ENCODE measurements around the gene FANK1. TPM values are rescaled to one million over a fixed set of nuclear protein-coding genes. Genes with fewer than 3 reads are reported as not detected.

Gene FANK1
- total and polyA plus RNA-seq, 3 experiments from 2014 or later, result 0.44 to 0.66 TPM; not detected in 1

GRCh38 chr10:125980521-125981035 lies 84.2 kb downstream of the FANK1 start:
- Histone ChIP-seq H3K9me3 (ENCODE audit: low read length) (no peaks in the 10 kb centered on the region), H3K36me3 (ENCODE audit: insufficient read depth, low read length) (no peaks in the 10 kb centered on the region), H3K27me3 (ENCODE audit: insufficient read depth, low read length, poor library complexity, severe bottlenecking) (no peaks in the 10 kb centered on the region), H3K4me3 (ENCODE audit: low read length) (no peak overlapping the region), H3K4me1 (ENCODE audit: insufficient read depth, low read length) (no peaks in the 10 kb centered on the region), H3K27ac (ENCODE audit: low read depth, low read length) (no peak overlapping the region)
- POLR2A ChIA-PET, result no interaction called here
- DNase-seq, result no peak
- no peak overlapping the region for H3K27ac Mint-ChIP-seq
- H3K9me3 Mint-ChIP-seq, result peaks cover 0 to 2% (median 0%) of the 10 kb centered on the region in 5 donors
- H3K27me3 Mint-ChIP-seq, result peaks cover 10 to 15% of the 10 kb centered on the region in 2 donors
- no peak overlapping the region for H3K4me3 Mint-ChIP-seq
- H3K36me3 Mint-ChIP-seq, result no peaks in the 10 kb centered on the region
- CTCF ChIA-PET, result interaction anchor here (1.2 kb wide), 1 partner anchor 13 kb away, joined by 3 read pairs; no protein-coding TSS in a partner anchor
- H3K4me1 Mint-ChIP-seq, result no peaks in the 10 kb centered on the region

GRCh38 chr10:125982260-125982948 lies 86.0 kb downstream of the FANK1 start:
- CTCF ChIA-PET, result interaction anchor here (1.4 kb wide), 1 partner anchor 13 kb away, joined by 3 read pairs; no protein-coding TSS in a partner anchor
- Mint-ChIP-seq H3K27ac (peak overlapping the region in 2 of 8 donors; percentile 52 to 77), H3K4me1 (no peaks in the 10 kb centered on the region), H3K36me3 (no peaks in the 10 kb centered on the region), H3K4me3 (no peak overlapping the region), H3K9me3 (no peaks in the 10 kb centered on the region), H3K27me3 (peaks cover 10 to 13% of the 10 kb centered on the region in 2 donors)
- Histone ChIP-seq H3K27ac (ENCODE audit: low read depth, low read length) (no peak overlapping the region), H3K4me3 (ENCODE audit: low read length) (no peak overlapping the region), H3K9me3 (ENCODE audit: low read length) (no peaks in the 10 kb centered on the region), H3K27me3 (ENCODE audit: insufficient read depth, low read length, poor library complexity, severe bottlenecking) (no peaks in the 10 kb centered on the region), H3K4me1 (ENCODE audit: insufficient read depth, low read length) (no peaks in the 10 kb centered on the region), H3K36me3 (ENCODE audit: insufficient read depth, low read length) (no peaks in the 10 kb centered on the region)
- DNase-seq, result peak in 2 of 5 donors; percentile 13 to 21
- POLR2A ChIA-PET, result no interaction called here

GRCh38 chr10:125983161-125983560 lies 86.8 kb downstream of the FANK1 start:
- no peak overlapping the region for H3K4me3 ChIP-seq (ENCODE audit: low read length)
- no peaks in the 10 kb centered on the region for H3K4me1 Mint-ChIP-seq
- CTCF ChIA-PET, result interaction anchor here (1.4 kb wide), 1 partner anchor 13 kb away, joined by 3 read pairs; no protein-coding TSS in a partner anchor

GRCh38 chr10:125983656-125984055 lies 87.3 kb downstream of the FANK1 start:
- CTCF ChIA-PET, result interaction anchor here (1.4 kb wide), 1 partner anchor 12 kb away, joined by 3 read pairs; no protein-coding TSS in a partner anchor

More at GRCh38 chr10:125983161-125983560, 86.8 kb downstream of the FANK1 start:
- H3K27ac Mint-ChIP-seq, result peak overlapping the region in 2 of 8 donors; percentile 32 to 39
- no peaks in the 10 kb centered on the region for H3K9me3 Mint-ChIP-seq
- H3K9me3 ChIP-seq (ENCODE audit: low read length), result no peaks in the 10 kb centered on the region
- peaks cover 10 to 13% of the 10 kb centered on the region in 2 donors for H3K27me3 Mint-ChIP-seq
- DNase-seq, result no peak
- no peaks in the 10 kb centered on the region for H3K36me3 Mint-ChIP-seq
- H3K27ac ChIP-seq (ENCODE audit: low read depth, low read length), result no peak overlapping the region
- H3K4me1 ChIP-seq (ENCODE audit: insufficient read depth, low read length), result no peaks in the 10 kb centered on the region
- no peaks in the 10 kb centered on the region for H3K27me3 ChIP-seq (ENCODE audit: insufficient read depth, low read length, poor library complexity, severe bottlenecking)
- H3K4me3 Mint-ChIP-seq, result no peak overlapping the region
- POLR2A ChIA-PET, result no interaction called here
- H3K36me3 ChIP-seq (ENCODE audit: insufficient read depth, low read length), result no peaks in the 10 kb centered on the region

GRCh38 chr10:125984346-125984745 lies 88.0 kb downstream of the FANK1 start:
- Mint-ChIP-seq H3K27me3 (peaks cover 6 to 8% of the 10 kb centered on the region in 2 donors), H3K27ac (peak overlapping the region in 2 of 8 donors; percentile 38 to 42), H3K9me3 (no peaks in the 10 kb centered on the region), H3K4me1 (no peaks in the 10 kb centered on the region), H3K36me3 (no peaks in the 10 kb centered on the region), H3K4me3 (no peak overlapping the region)
- H3K4me1 ChIP-seq (ENCODE audit: insufficient read depth, low read length), result no peaks in the 10 kb centered on the region
- H3K9me3 ChIP-seq (ENCODE audit: low read length), result no peaks in the 10 kb centered on the region
- DNase-seq, result no peak
- H3K27me3 ChIP-seq (ENCODE audit: insufficient read depth, low read length, poor library complexity, severe bottlenecking), result no peaks in the 10 kb centered on the region
- no peak overlapping the region for H3K27ac ChIP-seq (ENCODE audit: low read depth, low read length)
- ChIA-PET POLR2A (no interaction called here), CTCF (no interaction called here)
- no peaks in the 10 kb centered on the region for H3K36me3 ChIP-seq (ENCODE audit: insufficient read depth, low read length)
- no peak overlapping the region for H3K4me3 ChIP-seq (ENCODE audit: low read length)

More at GRCh38 chr10:125983656-125984055, 87.3 kb downstream of the FANK1 start:
- Histone ChIP-seq H3K9me3 (ENCODE audit: low read length) (no peaks in the 10 kb centered on the region), H3K27ac (ENCODE audit: low read depth, low read length) (no peak overlapping the region), H3K36me3 (ENCODE audit: insufficient read depth, low read length) (no peaks in the 10 kb centered on the region), H3K4me3 (ENCODE audit: low read length) (no peak overlapping the region), H3K4me1 (ENCODE audit: insufficient read depth, low read length) (no peaks in the 10 kb centered on the region), H3K27me3 (ENCODE audit: insufficient read depth, low read length, poor library complexity, severe bottlenecking) (no peaks in the 10 kb centered on the region)
- Mint-ChIP-seq H3K27me3 (peaks cover 10 to 13% of the 10 kb centered on the region in 2 donors), H3K9me3 (no peaks in the 10 kb centered on the region), H3K27ac (peak overlapping the region in 1 of 8 donors; percentile 53), H3K4me1 (no peaks in the 10 kb centered on the region), H3K4me3 (no peak overlapping the region), H3K36me3 (no peaks in the 10 kb centered on the region)
- POLR2A ChIA-PET, result no interaction called here
- DNase-seq, result no peak

- H3K27me3 Mint-ChIP-seq, result peaks cover 6% of the 10 kb centered on the region in 2 donors
- H3K9me3 ChIP-seq (ENCODE audit: low read length), result no peaks in the 10 kb centered on the region
- no peak for DNase-seq
- H3K27ac ChIP-seq (ENCODE audit: low read depth, low read length), result no peak overlapping the region
- ChIA-PET CTCF (no interaction called here), POLR2A (no interaction called here)
- H3K27me3 ChIP-seq (ENCODE audit: insufficient read depth, low read length, poor library complexity, severe bottlenecking), result no peaks in the 10 kb centered on the region
- H3K27ac Mint-ChIP-seq, result no peak overlapping the region
- no peaks in the 10 kb centered on the region for H3K9me3 Mint-ChIP-seq
- no peaks in the 10 kb centered on the region for H3K4me1 ChIP-seq (ENCODE audit: insufficient read depth, low read length)
- H3K4me3 ChIP-seq (ENCODE audit: low read length), result no peak overlapping the region
- H3K36me3 Mint-ChIP-seq, result no peaks in the 10 kb centered on the region
- no peaks in the 10 kb centered on the region for H3K4me1 Mint-ChIP-seq
- no peaks in the 10 kb centered on the region for H3K36me3 ChIP-seq (ENCODE audit: insufficient read depth, low read length)
- H3K4me3 Mint-ChIP-seq, result no peak overlapping the region
Observed at GRCh38 chr10:125984865-125985495, 88.6 kb downstream of the FANK1 start.

- CTCF ChIA-PET, result no interaction called here
- Histone ChIP-seq H3K27me3 (ENCODE audit: insufficient read depth, low read length, poor library complexity, severe bottlenecking) (no peaks in the 10 kb centered on the region), H3K27ac (ENCODE audit: low read depth, low read length) (no peak overlapping the region), H3K9me3 (ENCODE audit: low read length) (no peaks in the 10 kb centered on the region), H3K4me3 (ENCODE audit: low read length) (no peak overlapping the region), H3K4me1 (ENCODE audit: insufficient read depth, low read length) (no peaks in the 10 kb centered on the region), H3K36me3 (ENCODE audit: insufficient read depth, low read length) (no peaks in the 10 kb centered on the region)
- POLR2A ChIA-PET, result no interaction called here
- DNase-seq, result no peak
- H3K4me3 Mint-ChIP-seq, result no peak overlapping the region
- peaks cover 6% of the 10 kb centered on the region in 2 donors for H3K27me3 Mint-ChIP-seq
- peaks cover 0 to 2% (median 0%) of the 10 kb centered on the region in 5 donors for H3K9me3 Mint-ChIP-seq
- no peaks in the 10 kb centered on the region for H3K36me3 Mint-ChIP-seq
- H3K27ac Mint-ChIP-seq, result peak overlapping the region in 1 of 8 donors; percentile 42
- no peaks in the 10 kb centered on the region for H3K4me1 Mint-ChIP-seq
Observed at GRCh38 chr10:125985557-125986240, 89.3 kb downstream of the FANK1 start.

Measured in CD8-positive, alpha-beta memory T cell (primary cell).